GM12878 (cell line): ENCODE measurements around the gene PITX1. TPM values are rescaled to one million over a fixed set of nuclear protein-coding genes. Genes with fewer than 3 reads are reported as not detected.

Experiments used
- ATAC-seq: fragments of 200-7000 bp; cut with Tn5 transposase; 3 replicates; pipeline ENCODE4 v1.9.1; 2020; ENCODE audit warnings: mild to moderate bottlenecking, moderate library complexity
- BruUV-seq: library from RNA; stranded (reverse); fragments of 400-500 nt; replicated peaks from 2 replicates; lab custom pipeline; 2021; lab: Mats Ljungman, UMichigan
- CTCF ChIA-PET: fragments of 300-600 bp; sonication (Branson Sonifier 250); formaldehyde crosslinking; extraction: SDS; loops from one replicate; lab custom pipeline; 2021; ENCODE audit warnings: inconsistent platforms; lab: Yijun Ruan, JAX
- POLR2A ChIA-PET: fragments of 350-600 bp; formaldehyde crosslinking; extraction: SDS; loops from one replicate; lab custom pipeline; 2021; ENCODE audit warnings: inconsistent platforms; lab: Charles Lee
- RAD21 ChIA-PET: fragments of 300-600 bp; sonication (Branson Sonifier 250); formaldehyde crosslinking; loops from one replicate; lab custom pipeline; 2023; ENCODE audit warnings: antibody characterized with exemption; ENCODE audit not compliant: unreplicated experiment; lab: Charles Lee
- SMC1A ChIA-PET: fragments of 300-600 bp; sonication (Branson Sonifier 250); formaldehyde crosslinking; loops from one replicate; lab custom pipeline; 2023; ENCODE audit not compliant: unreplicated experiment, uncharacterized antibody; lab: Charles Lee
- DNase-seq: peaks from one replicate; pipeline ENCODE4 v3.0.0-alpha.2; 2011; ENCODE audit warnings: low read depth, low spot score
- FAIRE-seq: peaks from 3 replicates; lab custom pipeline; 2011; peaks lifted over from hg19 to GRCh38; lab: Jason Lieb, UNC
- H2AFZ ChIP-seq: 2 replicates; pipeline ENCODE4 v1.6.0; 2011; ENCODE audit warnings: low read depth, low read length, control low read depth; ENCODE audit not compliant: control insufficient read depth
- H3K27ac ChIP-seq: 2 replicates; pipeline ENCODE4 v1.5.1; 2011; ENCODE audit warnings: control low read depth; ENCODE audit not compliant: control insufficient read depth, insufficient read depth
- H3K27me3 ChIP-seq, 2 experiments: replicated peaks in 1 of 2; 2 replicates each; pipeline versions ENCODE4 v1.6.0 to v1.6.1; 2011; ENCODE audit warnings: low read length in 1 of 2; ENCODE audit not compliant: control insufficient read depth in 2 of 2, insufficient read depth in 2 of 2
- H3K36me3 ChIP-seq, 2 experiments: 2 replicates each; pipeline ENCODE4 v1.5.1; 2011; ENCODE audit warnings: low read length in 1 of 2; ENCODE audit not compliant: control insufficient read depth in 2 of 2, insufficient read depth in 2 of 2
- H3K4me1 ChIP-seq: 2 replicates; pipeline ENCODE4 v1.6.1; 2011; ENCODE audit warnings: mild to moderate bottlenecking, low read length, moderate library complexity, mixed read lengths; ENCODE audit not compliant: control insufficient read depth, insufficient read depth
- H3K4me2 ChIP-seq: 2 replicates; pipeline ENCODE4 v1.6.0; 2011; ENCODE audit warnings: control low read depth; ENCODE audit not compliant: control insufficient read depth, insufficient read depth
- H3K4me3 ChIP-seq: fragments of 200-600 bp; sonication (generic); 2 replicates; pipeline ENCODE4 v1.5.1; 2016
- H3K79me2 ChIP-seq: 2 replicates; pipeline ENCODE4 v1.6.0; 2011; ENCODE audit warnings: low read length; ENCODE audit not compliant: control insufficient read depth, insufficient read depth
- H3K9ac ChIP-seq: 2 replicates; pipeline ENCODE4 v1.8.0; 2011; ENCODE audit warnings: low read length, control low read depth, mixed read lengths; ENCODE audit not compliant: control insufficient read depth, insufficient read depth
- H3K9me3 ChIP-seq: replicated peaks from 3 replicates; pipeline ENCODE4 v1.5.1; 2011; ENCODE audit warnings: mild to moderate bottlenecking, low read length; ENCODE audit not compliant: control insufficient read depth, insufficient read depth
- H4K20me1 ChIP-seq: 2 replicates; pipeline ENCODE4 v1.6.0; 2011; ENCODE audit not compliant: control insufficient read depth, insufficient read depth
- CEBPB ChIP-seq, 2 experiments: fragments of 150-350 bp in 1 of 2; IDR thresholded peaks; 2 replicates each; pipeline ENCODE4 v1.6.1; 2012 to 2014; ENCODE audit warnings: low read depth in 2 of 2, low read length in 2 of 2, borderline replicate concordance in 1 of 2, inconsistent platforms in 1 of 2
- CHD2 ChIP-seq: IDR thresholded peaks from 2 replicates; pipeline ENCODE4 v1.6.1; 2011; ENCODE audit warnings: low read depth, low read length, improper control_type of control experiment, borderline replicate concordance
- HDAC6 ChIP-seq: fragments of 200-600 bp; sonication (generic); IDR thresholded peaks from one replicate; pipeline ENCODE4 v1.8.0; 2017; ENCODE audit warnings: antibody characterized with exemption; ENCODE audit not compliant: unreplicated experiment
- MEF2B ChIP-seq: fragments of 450-650 bp; IDR thresholded peaks from 2 replicates; pipeline ENCODE4 v1.6.1; 2018; ENCODE audit warnings: mild to moderate bottlenecking, moderate library complexity; ENCODE audit not compliant: partially characterized antibody, poor library complexity, severe bottlenecking
- MYB ChIP-seq: fragments of 150-350 bp; IDR thresholded peaks from 2 replicates; pipeline ENCODE4 v1.6.1; 2014; ENCODE audit warnings: mild to moderate bottlenecking, low read depth, low read length, borderline replicate concordance
- POU2F2 ChIP-seq: IDR thresholded peaks from 3 replicates; pipeline ENCODE4 v1.6.1; 2011; ENCODE audit warnings: low read depth, mild to moderate bottlenecking, low read length, borderline replicate concordance
- STAT3 ChIP-seq: IDR thresholded peaks from 2 replicates; pipeline ENCODE4 v1.6.1; 2011; ENCODE audit warnings: low read depth, low read length, improper control_type of control experiment
- WGBS: methylation state at CpG from one replicate; pipeline ENCODE4 v1.1.6; 2016; ENCODE audit warnings: low lambda C conversion rate; ENCODE audit not compliant: insufficient replicate concordance, insufficient coverage; ENCODE audit errors: missing lambda C conversion rate; 5-methylcytosine and 5-hydroxymethylcytosine counted together
- in situ Hi-C: fragments of 300-500 bp; cut with MboI; formaldehyde crosslinking; loops from 9 replicates; pipeline ENCODE4 v1.14.3; 2018; ENCODE audit warnings: mixed read lengths
- intact Hi-C: fragments of 100-400 bp; cut with micrococcal nuclease; formaldehyde crosslinking; loops from one replicate; pipeline ENCODE4 v1.14.2; 2022; ENCODE audit not compliant: unreplicated experiment
- polyA plus RNA-seq, 11 experiments: library from polyadenylated mRNA; depleted of rRNA in 4 of 11; unstranded in 6 of 11; stranded (reverse) in 5 of 11; fragments of >200 nt; fragmentation: Nextera tagmentation in 4 of 11; fragmentation: Illumina TruSeq in 1 of 11; extraction: Ambion mirVana in 4 of 11; extraction: Trizol in 1 of 11; gene quantifications; 1 replicate in 1 of 11; 2 replicates in 10 of 11; pipeline versions ENCODE4 v1.2.1 to v1.2.3, GENCODE V29; 2011 to 2016; ENCODE audit warnings: inconsistent platforms in 2 of 11, missing spikeins in 2 of 11, low read depth in 1 of 11
- total RNA-seq, 4 experiments: library from RNA; depleted of rRNA in 3 of 4; stranded (reverse); fragments of >200 nt in 3 of 4; fragmentation: Illumina TruSeq in 1 of 4; extraction: Trizol in 1 of 4; gene quantifications; 2 replicates each; pipeline versions ENCODE4 v1.2.1 to v1.2.3, GENCODE V29; 2013 to 2021
- TF ChIP-seq, protein P1 (sequence below): fragments of 450-650 bp; formaldehyde crosslinking; IDR thresholded peaks from 2 replicates; pipeline ENCODE4 v1.4.0; 2020; ENCODE audit warnings: mild to moderate bottlenecking, moderate library complexity
- TF ChIP-seq, protein P2 (sequence below): fragments of 450-650 bp; IDR thresholded peaks from 2 replicates; pipeline ENCODE4 v1.6.1; 2018; ENCODE audit warnings: borderline replicate concordance, mild to moderate bottlenecking; ENCODE audit not compliant: partially characterized antibody
- TF ChIP-seq, protein P3 (sequence below), 3 experiments: IDR thresholded peaks in 2 of 3; conservative IDR thresholded peaks in 1 of 3; 2 replicates each; pipeline ENCODE4 v1.5.1; 2011; ENCODE audit warnings: low read depth in 3 of 3, low read length in 3 of 3, mild to moderate bottlenecking in 3 of 3, control low read depth in 2 of 3, moderate library complexity in 2 of 3, inconsistent platforms in 1 of 3, mixed read lengths in 1 of 3; ENCODE audit not compliant: control insufficient read depth in 2 of 3, insufficient read depth in 1 of 3; ENCODE audit errors: extremely low read depth in 1 of 3
- TF ChIP-seq, protein P4 (sequence below): IDR thresholded peaks from 2 replicates; pipeline ENCODE4 v1.6.1; 2012; ENCODE audit warnings: mild to moderate bottlenecking, low read depth, low read length

PITX1 gene
- total and polyA plus RNA-seq, 10 of the 15 experiments (the other 5 are each of a cell fraction or from before 2014, with no cell fraction given): 0.16 to 1.1 (median 0.68) TPM; not detected in 5

DNA sequence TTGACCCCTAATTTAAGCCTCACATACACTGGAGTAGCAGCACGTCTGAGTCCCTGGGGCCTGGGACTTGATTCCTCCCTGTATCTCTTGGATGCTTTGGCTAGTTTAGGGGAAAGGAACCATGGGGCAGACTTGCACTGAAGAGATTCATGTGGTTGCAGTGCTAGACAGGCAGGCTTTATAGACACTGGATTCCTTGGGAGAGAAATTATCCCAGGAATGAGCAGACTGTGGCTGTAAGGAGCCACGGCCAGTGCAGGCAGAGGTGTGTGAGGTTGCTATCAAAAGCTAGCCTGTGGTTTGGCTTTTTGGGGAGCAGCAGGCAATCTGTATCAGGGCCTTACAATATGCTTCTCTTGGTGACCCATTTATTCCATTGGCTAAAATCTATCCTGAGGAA, 20.5 kb upstream of the PITX1 start:
- Histone ChIP-seq H3K79me2 (no peaks in the 10 kb centered on the region), H3K4me1 (peaks cover 14% of the 10 kb centered on the region), H3K4me2 (no peak overlapping the region), H3K27me3 (peaks cover 0 to 7% of the 10 kb centered on the region in 2 experiments), H2AFZ (no peak overlapping the region), H3K36me3 (no peaks in the 10 kb centered on the region), H3K9me3 (no peaks in the 10 kb centered on the region), H3K9ac (no peak overlapping the region), H4K20me1 (no peaks in the 10 kb centered on the region), H3K4me3 (no peak overlapping the region), H3K27ac (no peak overlapping the region)
- SMC1A ChIA-PET: interaction anchor here (1.0 kb wide), 1 partner anchor 49 kb away, joined by 3 read pairs; no protein-coding TSS in a partner anchor
- no TSS peak for BruUV-seq
- no peak for DNase-seq
- CTCF ChIA-PET: no interaction called here
- ATAC-seq: no peak
- POLR2A ChIA-PET: no interaction called here
- in situ Hi-C loops (no loop called here), intact Hi-C loops (no loop called here)
- no peak for FAIRE-seq
- WGBS: 67% methylated on average over 2 of the region's 2 CpGs
- RAD21 ChIA-PET: no interaction called here
- TF ChIP-seq, protein P1, sequence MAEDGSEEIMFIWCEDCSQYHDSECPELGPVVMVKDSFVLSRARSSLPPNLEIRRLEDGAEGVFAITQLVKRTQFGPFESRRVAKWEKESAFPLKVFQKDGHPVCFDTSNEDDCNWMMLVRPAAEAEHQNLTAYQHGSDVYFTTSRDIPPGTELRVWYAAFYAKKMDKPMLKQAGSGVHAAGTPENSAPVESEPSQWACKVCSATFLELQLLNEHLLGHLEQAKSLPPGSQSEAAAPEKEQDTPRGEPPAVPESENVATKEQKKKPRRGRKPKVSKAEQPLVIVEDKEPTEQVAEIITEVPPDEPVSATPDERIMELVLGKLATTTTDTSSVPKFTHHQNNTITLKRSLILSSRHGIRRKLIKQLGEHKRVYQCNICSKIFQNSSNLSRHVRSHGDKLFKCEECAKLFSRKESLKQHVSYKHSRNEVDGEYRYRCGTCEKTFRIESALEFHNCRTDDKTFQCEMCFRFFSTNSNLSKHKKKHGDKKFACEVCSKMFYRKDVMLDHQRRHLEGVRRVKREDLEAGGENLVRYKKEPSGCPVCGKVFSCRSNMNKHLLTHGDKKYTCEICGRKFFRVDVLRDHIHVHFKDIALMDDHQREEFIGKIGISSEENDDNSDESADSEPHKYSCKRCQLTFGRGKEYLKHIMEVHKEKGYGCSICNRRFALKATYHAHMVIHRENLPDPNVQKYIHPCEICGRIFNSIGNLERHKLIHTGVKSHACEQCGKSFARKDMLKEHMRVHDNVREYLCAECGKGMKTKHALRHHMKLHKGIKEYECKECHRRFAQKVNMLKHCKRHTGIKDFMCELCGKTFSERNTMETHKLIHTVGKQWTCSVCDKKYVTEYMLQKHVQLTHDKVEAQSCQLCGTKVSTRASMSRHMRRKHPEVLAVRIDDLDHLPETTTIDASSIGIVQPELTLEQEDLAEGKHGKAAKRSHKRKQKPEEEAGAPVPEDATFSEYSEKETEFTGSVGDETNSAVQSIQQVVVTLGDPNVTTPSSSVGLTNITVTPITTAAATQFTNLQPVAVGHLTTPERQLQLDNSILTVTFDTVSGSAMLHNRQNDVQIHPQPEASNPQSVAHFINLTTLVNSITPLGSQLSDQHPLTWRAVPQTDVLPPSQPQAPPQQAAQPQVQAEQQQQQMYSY: no peak
- TF ChIP-seq HDAC6: no peak
- TF ChIP-seq CHD2: no peak
- TF ChIP-seq MEF2B: no peak
- TF ChIP-seq POU2F2: no peak
- TF ChIP-seq, protein P2, sequence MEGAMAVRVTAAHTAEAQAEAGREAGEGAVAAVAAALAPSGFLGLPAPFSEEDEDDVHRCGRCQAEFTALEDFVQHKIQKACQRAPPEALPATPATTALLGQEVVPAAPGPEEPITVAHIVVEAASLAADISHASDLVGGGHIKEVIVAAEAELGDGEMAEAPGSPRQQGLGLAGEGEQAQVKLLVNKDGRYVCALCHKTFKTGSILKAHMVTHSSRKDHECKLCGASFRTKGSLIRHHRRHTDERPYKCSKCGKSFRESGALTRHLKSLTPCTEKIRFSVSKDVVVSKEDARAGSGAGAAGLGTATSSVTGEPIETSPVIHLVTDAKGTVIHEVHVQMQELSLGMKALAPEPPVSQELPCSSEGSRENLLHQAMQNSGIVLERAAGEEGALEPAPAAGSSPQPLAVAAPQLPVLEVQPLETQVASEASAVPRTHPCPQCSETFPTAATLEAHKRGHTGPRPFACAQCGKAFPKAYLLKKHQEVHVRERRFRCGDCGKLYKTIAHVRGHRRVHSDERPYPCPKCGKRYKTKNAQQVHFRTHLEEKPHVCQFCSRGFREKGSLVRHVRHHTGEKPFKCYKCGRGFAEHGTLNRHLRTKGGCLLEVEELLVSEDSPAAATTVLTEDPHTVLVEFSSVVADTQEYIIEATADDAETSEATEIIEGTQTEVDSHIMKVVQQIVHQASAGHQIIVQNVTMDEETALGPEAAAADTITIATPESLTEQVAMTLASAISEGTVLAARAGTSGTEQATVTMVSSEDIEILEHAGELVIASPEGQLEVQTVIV: no peak
- TF ChIP-seq STAT3: no peak
- TF ChIP-seq MYB: no peak
- TF ChIP-seq, protein P3, sequence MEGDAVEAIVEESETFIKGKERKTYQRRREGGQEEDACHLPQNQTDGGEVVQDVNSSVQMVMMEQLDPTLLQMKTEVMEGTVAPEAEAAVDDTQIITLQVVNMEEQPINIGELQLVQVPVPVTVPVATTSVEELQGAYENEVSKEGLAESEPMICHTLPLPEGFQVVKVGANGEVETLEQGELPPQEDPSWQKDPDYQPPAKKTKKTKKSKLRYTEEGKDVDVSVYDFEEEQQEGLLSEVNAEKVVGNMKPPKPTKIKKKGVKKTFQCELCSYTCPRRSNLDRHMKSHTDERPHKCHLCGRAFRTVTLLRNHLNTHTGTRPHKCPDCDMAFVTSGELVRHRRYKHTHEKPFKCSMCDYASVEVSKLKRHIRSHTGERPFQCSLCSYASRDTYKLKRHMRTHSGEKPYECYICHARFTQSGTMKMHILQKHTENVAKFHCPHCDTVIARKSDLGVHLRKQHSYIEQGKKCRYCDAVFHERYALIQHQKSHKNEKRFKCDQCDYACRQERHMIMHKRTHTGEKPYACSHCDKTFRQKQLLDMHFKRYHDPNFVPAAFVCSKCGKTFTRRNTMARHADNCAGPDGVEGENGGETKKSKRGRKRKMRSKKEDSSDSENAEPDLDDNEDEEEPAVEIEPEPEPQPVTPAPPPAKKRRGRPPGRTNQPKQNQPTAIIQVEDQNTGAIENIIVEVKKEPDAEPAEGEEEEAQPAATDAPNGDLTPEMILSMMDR (IDR thresholded peaks at IDR 0.05 in 2 of 3, conservative IDR thresholded peaks at IDR 0.05 in 1 of 3; ENCODE audit: control insufficient read depth in 2 of 3, extremely low read depth in 1 of 3, insufficient read depth in 1 of 3, low read depth in 3 of 3, low read length in 3 of 3): no peak
- TF ChIP-seq CEBPB (IDR thresholded peaks at IDR 0.05; ENCODE audit: borderline replicate concordance in 1 of 2, low read depth in 2 of 2, low read length in 2 of 2): no peak
- TF ChIP-seq, protein P4, sequence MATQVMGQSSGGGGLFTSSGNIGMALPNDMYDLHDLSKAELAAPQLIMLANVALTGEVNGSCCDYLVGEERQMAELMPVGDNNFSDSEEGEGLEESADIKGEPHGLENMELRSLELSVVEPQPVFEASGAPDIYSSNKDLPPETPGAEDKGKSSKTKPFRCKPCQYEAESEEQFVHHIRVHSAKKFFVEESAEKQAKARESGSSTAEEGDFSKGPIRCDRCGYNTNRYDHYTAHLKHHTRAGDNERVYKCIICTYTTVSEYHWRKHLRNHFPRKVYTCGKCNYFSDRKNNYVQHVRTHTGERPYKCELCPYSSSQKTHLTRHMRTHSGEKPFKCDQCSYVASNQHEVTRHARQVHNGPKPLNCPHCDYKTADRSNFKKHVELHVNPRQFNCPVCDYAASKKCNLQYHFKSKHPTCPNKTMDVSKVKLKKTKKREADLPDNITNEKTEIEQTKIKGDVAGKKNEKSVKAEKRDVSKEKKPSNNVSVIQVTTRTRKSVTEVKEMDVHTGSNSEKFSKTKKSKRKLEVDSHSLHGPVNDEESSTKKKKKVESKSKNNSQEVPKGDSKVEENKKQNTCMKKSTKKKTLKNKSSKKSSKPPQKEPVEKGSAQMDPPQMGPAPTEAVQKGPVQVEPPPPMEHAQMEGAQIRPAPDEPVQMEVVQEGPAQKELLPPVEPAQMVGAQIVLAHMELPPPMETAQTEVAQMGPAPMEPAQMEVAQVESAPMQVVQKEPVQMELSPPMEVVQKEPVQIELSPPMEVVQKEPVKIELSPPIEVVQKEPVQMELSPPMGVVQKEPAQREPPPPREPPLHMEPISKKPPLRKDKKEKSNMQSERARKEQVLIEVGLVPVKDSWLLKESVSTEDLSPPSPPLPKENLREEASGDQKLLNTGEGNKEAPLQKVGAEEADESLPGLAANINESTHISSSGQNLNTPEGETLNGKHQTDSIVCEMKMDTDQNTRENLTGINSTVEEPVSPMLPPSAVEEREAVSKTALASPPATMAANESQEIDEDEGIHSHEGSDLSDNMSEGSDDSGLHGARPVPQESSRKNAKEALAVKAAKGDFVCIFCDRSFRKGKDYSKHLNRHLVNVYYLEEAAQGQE: no peak
